ENCODE results near the gene TRIP12.
"Not testable (repeated sequence)": the region's sequence is repeated elsewhere in the genome, so short reads cannot be mapped to it uniquely, and the experiment has no call there.

Gene TRIP12

GRCh38 chr2:229768235-229768634 is 153.6 kb downstream of the TRIP12 start:
- no peak for DNase-seq (ENCODE audit: low read depth in 2 of 2)

GRCh38 chr2:229765721-229766120 is 156.1 kb downstream of the TRIP12 start:
- no peak for DNase-seq (ENCODE audit: low read depth in 2 of 2)

GRCh38 chr2:229761663-229762062 is 160.1 kb downstream of the TRIP12 start:
- no peak for DNase-seq (ENCODE audit: low read depth in 2 of 2)

- not testable (repeated sequence) for DNase-seq (ENCODE audit: low read depth in 2 of 2)
Measured at GRCh38 chr2:229757462-229757861, 164.3 kb downstream of the TRIP12 start.

- no peak for DNase-seq (ENCODE audit: low read depth in 2 of 2)
Measured at GRCh38 chr2:229752970-229753729, 168.7 kb downstream of the TRIP12 start.

- DNase-seq (ENCODE audit: low read depth in 2 of 2) = no peak
Measured at GRCh38 chr2:229749779-229750178, 172.0 kb downstream of the TRIP12 start.

- DNase-seq (ENCODE audit: low read depth in 2 of 2) = no peak
Measured at GRCh38 chr2:229748950-229749349, 172.9 kb downstream of the TRIP12 start.

GRCh38 chr2:229742691-229743090 is 179.1 kb downstream of the TRIP12 start:
- not testable (repeated sequence) for DNase-seq (ENCODE audit: low read depth in 2 of 2)

GRCh38 chr2:229740279-229740678 is 181.5 kb downstream of the TRIP12 start:
- no peak for DNase-seq (ENCODE audit: low read depth in 2 of 2)

GRCh38 chr2:229738024-229738625 is 183.7 kb downstream of the TRIP12 start:
- no peak for DNase-seq (ENCODE audit: low read depth in 2 of 2)

- DNase-seq (ENCODE audit: low read depth in 2 of 2) = no peak
Measured at GRCh38 chr2:229734410-229734809, 187.4 kb downstream of the TRIP12 start.

GRCh38 chr2:229733611-229734245 is 188.1 kb downstream of the TRIP12 start:
- no peak for DNase-seq (ENCODE audit: low read depth in 2 of 2)

- no peak for DNase-seq (ENCODE audit: low read depth in 2 of 2)
Measured at GRCh38 chr2:229732897-229733296, 188.9 kb downstream of the TRIP12 start.

GRCh38 chr2:229731916-229732315 is 189.9 kb downstream of the TRIP12 start:
- no peak for DNase-seq (ENCODE audit: low read depth in 2 of 2)

GRCh38 chr2:229731363-229731762 is 190.4 kb downstream of the TRIP12 start:
- no peak for DNase-seq (ENCODE audit: low read depth in 2 of 2)

GRCh38 chr2:229728370-229728769 is 193.4 kb downstream of the TRIP12 start:
- no peak for DNase-seq (ENCODE audit: low read depth in 2 of 2)

- no peak for DNase-seq (ENCODE audit: low read depth in 2 of 2)
Measured at GRCh38 chr2:229726643-229727042, 195.2 kb downstream of the TRIP12 start.

- DNase-seq (ENCODE audit: low read depth in 2 of 2) = no peak
Measured at GRCh38 chr2:229725716-229726574, 195.9 kb downstream of the TRIP12 start.

- not testable (repeated sequence) for DNase-seq (ENCODE audit: low read depth in 2 of 2)
Measured at GRCh38 chr2:229723192-229723591, 198.6 kb downstream of the TRIP12 start.

GRCh38 chr2:229719926-229720647 is 201.7 kb downstream of the TRIP12 start:
- no peak for DNase-seq (ENCODE audit: low read depth in 2 of 2)

GRCh38 chr2:229718057-229718456 is 203.8 kb downstream of the TRIP12 start:
- DNase-seq (ENCODE audit: low read depth in 2 of 2) = no peak

All from fibroblast of skin of left quadriceps (primary cell).